ENCODE results near the gene CLEC16A.

GRCh38 chr16:11046382-11046931, 102.1 kb downstream of the CLEC16A start:
- TF ChIP-seq CTCF (IDR thresholded peaks at IDR 0.05; ENCODE audit: borderline replicate concordance, extremely low read depth, low read length, poor library complexity, severe bottlenecking) (no peak), EZH2 (IDR thresholded peaks at IDR 0.05; ENCODE audit: borderline replicate concordance, low read depth, low read length, severe bottlenecking) (no peak)
